ENCODE results near the gene LGALS9C.
"Not testable (repeated sequence)": the region's sequence is repeated elsewhere in the genome, so short reads cannot be mapped to it uniquely, and the experiment has no call there.

LGALS9C gene

DNA sequence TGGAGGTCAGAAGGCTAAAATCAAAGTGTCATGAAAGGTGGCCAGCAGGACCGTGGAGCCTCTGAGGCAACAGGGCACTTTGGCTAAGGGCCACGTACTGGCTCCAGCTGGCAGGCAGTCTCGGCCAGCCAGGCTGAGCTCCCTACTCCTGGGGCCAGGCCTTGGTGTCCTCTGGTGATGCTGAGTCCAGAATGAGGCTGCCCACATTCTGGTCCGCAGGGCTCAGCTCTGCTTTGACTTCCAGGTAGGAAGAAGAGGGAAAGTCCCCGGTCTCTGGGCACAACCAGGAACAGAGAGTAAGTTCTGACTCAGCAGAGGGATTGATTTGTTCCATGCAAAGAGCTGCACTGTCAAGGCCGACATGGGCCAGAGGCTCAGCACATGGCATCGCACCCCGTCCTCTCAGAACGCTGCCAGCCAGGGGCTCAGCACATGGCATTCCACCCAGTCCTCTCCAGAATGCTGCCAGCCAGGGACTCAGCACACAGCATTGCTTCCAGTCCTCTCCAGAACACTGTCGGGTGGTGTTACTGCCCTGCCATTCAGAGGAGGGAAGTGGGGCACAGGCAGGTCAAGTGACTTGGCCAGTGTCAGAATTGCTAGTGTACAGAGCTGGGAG, 2.5 kb downstream of the LGALS9C start:
- not testable (repeated sequence) for DNase-seq (ENCODE audit: low read depth)

DNA sequence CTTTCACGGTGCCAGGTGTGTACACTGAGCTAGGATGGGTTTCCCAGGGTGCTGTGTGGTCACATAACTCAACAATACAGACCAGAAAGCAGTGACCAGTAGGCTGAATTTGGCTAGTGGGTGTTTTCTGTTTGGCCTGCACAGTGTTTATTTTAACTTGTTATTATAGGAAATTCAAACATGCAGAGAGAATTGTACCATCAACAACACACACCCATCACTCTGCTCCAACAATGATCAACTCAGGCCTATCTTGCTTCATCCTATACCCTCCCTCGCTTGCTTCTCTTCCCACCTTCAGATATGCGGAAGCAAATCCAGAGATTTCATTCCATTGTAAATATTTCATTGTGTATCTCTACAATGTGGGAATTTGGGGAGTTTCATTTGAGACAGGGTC, 5.2 kb downstream of the LGALS9C start:
- not testable (repeated sequence) for DNase-seq (ENCODE audit: low read depth)

DNA sequence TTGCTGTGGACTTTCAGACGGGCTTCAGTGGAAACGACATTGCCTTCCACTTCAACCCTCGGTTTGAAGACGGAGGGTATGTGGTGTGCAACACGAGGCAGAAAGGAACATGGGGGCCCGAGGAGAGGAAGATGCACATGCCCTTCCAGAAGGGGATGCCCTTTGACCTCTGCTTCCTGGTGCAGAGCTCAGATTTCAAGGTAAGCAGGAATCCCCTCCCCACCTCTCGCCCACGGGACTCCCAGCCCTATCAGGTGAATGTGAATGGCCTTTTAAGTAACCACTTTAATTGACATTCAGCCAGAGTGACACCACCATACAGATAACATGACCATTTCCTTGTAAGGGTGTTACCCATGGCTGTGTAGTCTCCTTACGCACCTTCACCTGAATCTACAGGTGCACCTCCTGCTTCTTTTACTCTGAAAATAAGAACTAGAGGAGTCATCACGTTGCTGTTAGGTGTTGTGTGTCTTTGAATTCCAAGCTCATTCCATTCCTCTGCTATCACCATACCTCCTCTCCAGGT, 9.4 kb downstream of the LGALS9C start:
- not testable (repeated sequence) for DNase-seq (ENCODE audit: low read depth)

DNA sequence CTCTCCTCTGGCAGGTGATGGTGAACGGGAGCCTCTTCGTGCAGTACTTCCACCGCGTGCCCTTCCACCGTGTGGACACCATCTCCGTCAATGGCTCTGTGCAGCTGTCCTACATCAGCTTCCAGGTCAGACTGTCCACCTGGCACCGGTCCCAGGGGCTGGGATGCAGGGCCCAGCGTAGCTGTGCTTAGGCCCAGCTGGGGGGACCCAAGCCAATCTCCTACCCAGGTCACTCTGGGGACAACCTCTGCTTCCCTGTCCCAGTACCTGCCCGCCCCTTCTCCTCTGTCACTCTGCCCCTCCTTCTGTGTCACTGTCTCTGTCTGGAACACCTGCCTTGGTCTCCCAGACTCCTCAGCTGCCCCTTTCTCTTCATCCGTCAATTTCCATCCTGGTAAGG, 11.0 kb downstream of the LGALS9C start:
- not testable (repeated sequence) for DNase-seq (ENCODE audit: low read depth)

DNA sequence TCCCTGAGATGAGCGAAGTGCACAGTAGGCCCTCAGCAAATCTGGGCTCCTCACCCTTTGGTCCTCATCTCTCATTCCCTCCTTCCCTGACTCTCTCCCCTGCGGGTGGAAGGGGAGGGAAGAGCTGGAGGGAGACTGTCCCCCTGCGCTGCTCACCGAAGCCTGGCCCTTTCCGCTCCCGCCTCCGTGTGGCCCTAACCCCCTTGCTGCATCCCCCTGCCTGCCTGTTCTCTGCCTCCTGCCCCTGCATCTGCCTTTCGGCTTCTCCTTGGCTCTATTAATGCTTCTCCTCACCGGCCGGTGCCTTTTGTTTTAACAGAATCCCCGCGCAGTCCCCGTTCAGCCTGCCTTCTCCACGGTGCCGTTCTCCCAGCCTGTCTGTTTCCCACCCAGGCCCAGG, 12.0 kb downstream of the LGALS9C start:
- not testable (repeated sequence) for DNase-seq (ENCODE audit: low read depth)

DNA sequence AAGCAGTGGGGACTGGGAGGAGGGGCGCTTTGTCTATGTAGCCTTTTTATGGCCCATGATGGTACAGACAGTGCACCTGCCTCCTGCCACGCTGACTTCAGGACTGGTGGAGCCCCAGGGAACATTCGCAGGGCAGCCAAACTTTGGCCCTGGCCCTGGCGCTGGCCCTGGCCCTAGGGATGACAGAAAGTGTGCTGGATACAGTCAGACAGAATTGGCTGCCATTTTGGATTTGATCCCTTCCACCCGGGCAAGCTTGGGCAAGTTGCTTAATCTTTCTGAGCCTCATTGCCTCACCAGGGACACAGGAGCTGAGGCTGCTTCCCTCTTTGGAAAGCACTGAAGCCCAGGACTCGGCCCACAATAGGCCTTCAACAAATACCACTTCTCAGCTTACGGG, 13.4 kb downstream of the LGALS9C start:
- DNase-seq (ENCODE audit: low read depth): not testable (repeated sequence)

DNA sequence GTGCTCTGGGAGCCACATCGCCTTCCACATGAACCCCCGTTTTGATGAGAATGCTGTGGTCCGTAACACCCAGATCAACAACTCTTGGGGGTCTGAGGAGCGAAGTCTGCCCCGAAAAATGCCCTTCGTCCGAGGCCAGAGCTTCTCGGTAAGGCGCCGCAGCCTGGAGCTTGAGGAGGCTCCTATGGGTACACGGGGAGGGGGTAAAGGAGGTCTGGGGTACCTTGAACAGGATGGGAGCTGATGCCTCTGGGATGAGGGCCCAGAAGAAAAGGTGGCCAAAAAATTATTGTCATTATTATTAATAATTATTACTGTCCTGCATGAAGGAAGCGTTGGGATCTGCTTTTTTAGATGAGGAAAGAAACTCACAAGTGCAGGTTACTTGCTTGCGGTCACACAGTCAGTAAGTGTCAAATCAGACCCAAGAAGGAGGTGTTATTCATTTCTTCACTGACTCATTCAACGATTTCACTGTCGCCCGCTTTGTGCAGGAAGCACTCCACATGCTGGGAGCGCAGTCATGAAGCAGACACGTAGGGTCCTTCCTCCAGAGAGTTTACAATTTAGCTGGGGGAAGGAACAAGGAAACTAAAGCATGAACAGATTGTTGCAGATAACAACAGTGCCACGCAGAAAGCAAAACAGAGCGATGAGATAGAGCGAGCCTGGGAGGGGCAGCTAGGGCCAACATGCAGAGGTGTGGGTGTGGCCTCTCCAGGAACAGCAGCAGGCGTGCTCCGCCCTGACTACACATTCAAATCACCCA, 16.3 kb downstream of the LGALS9C start:
- not testable (repeated sequence) for DNase-seq (ENCODE audit: low read depth)

DNA sequence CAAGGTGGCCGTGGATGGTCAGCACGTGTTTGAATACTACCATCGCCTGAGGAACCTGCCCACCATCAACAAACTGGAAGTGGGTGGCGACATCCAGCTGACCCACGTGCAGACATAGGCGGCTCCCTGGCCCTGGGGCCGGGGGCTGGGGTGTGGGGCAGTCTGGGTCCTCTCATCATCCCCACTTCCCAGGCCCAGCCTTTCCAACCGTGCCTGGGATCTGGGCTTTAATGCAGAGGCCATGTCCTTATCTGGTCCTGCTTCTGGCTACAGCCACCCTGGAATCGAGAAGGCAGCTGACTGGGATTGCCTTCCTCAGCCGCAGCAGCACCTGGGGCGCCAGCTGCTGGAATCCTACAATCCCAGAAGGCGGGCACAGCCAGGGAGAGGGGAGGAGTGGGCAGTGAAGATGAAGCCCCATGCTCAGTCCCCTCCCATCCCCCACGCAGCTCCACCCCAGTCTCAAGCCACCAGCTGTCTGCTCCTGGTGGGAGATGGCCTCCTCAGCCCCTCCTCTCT, 17.7 kb downstream of the LGALS9C start:
- DNase-seq (ENCODE audit: low read depth): not testable (repeated sequence)

DNA sequence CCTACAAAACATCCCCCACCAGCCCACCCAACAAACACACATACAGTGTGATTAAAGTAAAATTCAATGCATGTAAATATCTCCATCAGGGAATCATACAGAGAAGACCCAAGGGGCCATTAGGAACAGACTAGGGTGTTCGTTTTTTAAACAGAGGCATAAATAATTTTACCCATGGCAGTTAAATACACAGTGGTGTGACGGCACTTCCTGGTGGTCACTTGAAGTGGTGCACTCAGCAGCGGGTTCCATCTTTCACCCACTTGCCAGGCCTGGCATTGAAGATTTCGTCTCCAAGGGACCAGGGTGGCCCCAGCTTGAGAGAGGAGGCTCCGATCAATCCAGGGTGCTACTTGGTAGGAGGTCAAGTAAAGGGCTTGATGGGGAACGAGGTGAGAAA, 20.5 kb downstream of the LGALS9C start:
- DNase-seq (ENCODE audit: low read depth): not testable (repeated sequence)

DNA sequence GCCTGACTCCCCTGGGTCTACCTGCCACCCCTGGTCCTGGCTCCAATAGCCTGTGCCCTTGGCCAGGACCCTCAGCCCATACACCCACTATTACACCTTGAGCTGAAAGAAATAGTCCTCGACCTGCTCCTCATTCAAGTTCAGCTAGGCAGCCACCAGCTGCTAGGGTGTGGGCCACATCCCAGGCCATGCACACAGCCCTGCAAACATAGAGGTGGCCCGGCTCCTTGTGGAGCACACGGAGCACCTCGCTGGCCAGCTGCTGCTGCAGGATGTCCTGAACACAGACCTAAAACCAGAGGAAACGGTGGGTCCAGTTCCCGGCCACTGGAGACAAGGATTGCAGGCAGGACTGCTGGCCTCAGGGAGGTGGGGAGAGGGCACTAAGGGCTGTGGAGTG, 22.5 kb downstream of the LGALS9C start:
- not testable (repeated sequence) for DNase-seq (ENCODE audit: low read depth)

DNA sequence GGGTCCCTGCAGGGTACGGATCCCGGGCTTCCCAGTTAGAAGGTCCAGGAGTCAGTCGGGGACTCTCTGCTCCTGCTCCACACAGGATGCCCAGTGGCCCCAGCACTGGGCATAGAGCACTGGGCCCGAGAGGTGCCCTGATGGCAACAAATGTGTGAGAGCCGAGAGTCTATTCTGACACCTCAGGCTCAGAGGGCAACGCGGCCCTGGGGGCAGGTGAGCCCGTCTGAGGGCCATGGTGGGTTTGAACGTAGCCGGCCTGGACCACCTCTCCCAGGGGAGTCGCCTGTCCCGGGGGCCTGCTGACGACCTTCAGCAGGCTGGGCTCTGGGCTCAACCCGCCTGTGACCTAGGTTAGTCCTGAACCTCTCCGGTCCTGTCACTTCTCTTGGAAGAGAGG, 23.2 kb downstream of the LGALS9C start:
- DNase-seq (ENCODE audit: low read depth): not testable (repeated sequence)

DNA sequence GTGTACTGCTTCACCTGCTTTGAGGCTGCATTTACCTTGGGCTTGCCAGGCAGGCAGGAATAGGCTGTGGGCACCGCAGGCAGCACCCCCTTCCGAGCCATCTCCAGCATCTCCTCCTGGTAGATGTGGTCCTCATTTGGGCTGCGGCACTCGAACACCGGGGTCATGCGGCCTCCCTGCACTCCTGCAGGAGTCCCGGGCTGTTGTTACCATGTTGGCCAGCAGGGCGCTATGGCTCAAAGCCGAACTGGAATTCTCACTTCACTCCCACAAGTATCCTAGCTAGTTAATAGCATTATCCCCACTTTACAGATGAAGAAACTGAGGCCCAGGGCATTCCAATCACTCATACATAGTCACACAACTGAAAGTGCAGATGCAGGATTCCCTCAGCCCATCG, 23.7 kb downstream of the LGALS9C start:
- DNase-seq (ENCODE audit: low read depth): not testable (repeated sequence)

DNA sequence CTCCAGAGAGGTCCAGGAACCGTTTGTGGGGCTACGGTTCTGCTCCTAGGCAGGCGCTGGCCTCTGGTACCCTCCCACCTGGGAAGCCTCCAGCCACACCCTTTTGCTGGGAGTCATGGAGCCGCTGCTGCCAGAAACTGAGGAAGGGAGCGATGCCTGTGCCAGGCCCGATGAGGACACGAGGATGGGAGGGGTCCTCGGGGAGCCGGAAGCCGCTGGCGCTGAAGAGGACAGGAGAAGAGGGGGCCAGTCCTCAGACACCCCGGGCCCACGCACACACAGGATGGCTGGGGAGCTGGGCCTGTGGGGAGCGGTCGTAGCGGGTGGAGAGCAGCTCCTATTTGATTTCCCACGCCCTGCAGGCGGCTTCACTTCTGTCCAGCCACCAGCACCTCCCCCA, 24.2 kb downstream of the LGALS9C start:
- DNase-seq (ENCODE audit: low read depth): not testable (repeated sequence)

DNA sequence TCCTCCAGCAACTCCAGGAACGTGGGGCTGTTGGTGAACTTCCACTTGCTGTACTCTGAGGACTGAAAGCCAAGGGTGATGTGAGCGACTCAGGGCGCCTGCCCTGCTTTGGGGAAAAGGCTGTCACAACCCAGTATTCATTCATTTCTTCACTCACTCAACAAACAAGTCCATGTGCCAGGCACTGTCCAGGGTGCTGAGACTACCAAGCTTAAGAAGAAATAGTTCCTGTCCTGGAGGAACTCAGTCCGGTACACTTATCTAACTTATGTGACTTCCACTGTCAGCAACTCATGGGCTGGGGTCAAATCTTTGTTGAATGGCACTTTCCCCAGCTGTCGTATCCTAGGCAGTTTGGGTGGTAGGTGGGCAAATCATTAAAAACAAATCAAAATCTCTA, 26.6 kb downstream of the LGALS9C start:
- not testable (repeated sequence) for DNase-seq (ENCODE audit: low read depth)

DNA sequence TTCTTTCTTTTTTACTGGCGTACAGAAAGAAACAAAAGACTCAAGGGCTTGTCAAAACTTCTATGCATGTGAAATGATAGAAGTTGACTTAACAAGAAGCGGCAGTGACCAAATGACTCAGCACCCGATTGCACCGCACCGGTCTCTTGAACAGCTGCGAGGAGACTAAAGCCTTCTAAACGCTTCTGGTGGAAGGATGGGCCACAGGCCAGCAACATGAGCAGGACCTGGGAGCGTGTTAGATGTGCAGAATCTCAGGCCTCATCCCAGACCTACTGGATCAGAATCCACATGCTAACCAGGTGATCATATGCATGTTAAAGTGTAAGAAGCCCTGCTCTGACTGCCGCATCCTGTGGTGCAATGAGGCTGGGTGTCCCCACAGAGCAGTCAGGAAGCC, 31.1 kb downstream of the LGALS9C start:
- not testable (repeated sequence) for DNase-seq (ENCODE audit: low read depth)

DNA sequence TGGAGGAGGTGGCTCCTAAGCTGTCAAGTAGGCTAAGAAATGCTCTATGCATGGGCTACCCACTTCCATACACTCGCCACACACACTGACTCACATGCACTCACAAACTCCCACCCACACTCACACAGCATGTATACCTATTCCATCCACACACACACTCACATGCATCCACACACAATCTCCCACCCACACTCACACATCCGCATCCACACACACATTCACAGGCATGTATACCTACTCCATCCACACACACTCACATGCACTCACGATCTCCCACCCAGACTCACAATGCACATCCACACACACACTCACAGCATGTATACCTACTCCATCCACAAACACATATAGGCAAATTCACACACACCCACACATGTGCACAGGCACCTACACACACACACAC, 32.1 kb downstream of the LGALS9C start:
- DNase-seq (ENCODE audit: low read depth): not testable (repeated sequence)

DNA sequence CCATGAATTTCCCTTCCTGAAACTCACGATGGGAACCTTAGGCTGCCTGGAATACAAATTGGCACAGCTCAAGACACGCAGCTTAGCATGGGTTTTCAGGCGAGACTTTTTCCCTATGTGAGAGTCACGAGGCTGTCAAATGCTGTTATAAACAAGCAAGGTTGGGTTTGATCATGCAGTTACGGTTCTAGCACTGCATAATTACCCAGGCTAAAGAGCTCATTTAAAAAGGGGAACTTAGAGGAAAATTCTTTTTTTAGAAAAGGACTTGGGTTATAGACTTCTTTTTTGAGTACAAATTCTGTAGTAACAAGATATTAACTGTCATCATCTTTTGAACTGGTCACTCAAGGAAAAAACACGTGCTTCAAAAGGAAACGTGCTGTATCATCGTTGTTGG, 44.5 kb downstream of the LGALS9C start:
- not testable (repeated sequence) for DNase-seq (ENCODE audit: low read depth)

DNA sequence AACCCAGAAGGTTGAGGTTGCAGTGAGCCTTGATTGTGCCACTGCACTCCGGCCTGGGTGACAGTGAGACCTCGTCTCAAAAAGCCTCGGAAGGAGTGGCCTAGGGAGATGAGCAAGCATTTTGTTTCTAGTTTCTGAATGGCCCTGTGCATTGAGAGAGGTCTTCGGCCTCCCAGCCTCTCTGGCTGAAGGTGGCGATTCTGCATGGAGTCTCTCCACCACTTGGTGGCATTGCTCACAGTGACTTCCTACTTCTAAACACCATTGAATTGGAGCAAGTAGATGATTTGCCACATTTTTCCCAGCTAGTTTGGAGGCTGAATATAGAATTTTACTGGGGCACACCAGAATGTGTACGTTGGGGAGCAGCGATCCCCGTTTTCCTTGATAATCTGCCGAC, 48.4 kb downstream of the LGALS9C start:
- DNase-seq (ENCODE audit: low read depth): not testable (repeated sequence)

DNA sequence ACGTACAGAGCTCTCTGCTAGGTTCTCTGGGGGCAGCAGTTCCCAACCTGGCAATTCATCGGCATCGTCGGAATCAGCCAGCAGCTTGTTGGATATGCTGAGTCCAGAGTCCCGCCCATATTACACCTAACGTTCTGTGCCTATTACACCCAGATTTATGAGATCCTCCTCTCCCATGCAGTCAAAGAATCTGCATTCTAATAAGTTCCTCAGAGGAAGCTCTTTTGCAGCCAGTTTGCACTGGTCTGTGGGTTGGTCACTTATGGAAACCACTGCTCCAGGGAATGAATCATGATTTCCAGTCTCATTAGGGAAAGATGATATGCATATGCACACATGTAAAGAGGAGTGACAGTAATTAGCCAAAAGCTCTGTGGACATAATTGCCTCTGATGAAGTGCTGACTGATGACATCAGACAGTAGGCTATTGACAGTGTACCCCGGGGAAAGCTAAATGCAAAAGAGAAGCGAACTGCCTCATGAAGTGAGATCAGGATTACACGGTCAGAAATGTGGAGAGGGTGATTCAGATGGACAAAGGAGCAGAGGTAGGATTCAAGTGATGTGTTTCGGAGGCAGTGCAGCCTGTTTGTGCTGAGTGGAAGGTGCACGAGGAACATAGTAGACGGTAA, 49.7 kb downstream of the LGALS9C start:
- DNase-seq (ENCODE audit: low read depth): not testable (repeated sequence)

DNA sequence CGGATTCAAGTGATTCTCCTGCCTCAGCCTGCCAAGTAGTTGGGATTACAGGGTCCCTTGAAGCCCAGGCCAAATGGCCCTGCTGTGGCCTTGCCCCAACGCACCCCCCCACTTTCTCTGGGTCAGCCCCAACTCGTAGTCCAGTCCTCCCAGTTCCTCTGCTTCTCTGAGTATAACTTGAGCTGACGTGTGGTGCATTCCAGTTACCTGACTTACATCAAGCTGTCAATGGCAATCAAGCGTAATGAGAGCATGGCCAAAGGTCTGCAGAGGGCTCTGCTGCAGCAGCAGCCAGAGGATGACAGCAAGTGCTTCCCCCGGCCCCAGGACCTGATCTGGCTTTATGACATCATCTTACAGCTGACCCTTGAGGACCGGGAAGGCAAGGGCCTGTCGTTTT, 50.8 kb downstream of the LGALS9C start:
- not testable (repeated sequence) for DNase-seq (ENCODE audit: low read depth)

DNA sequence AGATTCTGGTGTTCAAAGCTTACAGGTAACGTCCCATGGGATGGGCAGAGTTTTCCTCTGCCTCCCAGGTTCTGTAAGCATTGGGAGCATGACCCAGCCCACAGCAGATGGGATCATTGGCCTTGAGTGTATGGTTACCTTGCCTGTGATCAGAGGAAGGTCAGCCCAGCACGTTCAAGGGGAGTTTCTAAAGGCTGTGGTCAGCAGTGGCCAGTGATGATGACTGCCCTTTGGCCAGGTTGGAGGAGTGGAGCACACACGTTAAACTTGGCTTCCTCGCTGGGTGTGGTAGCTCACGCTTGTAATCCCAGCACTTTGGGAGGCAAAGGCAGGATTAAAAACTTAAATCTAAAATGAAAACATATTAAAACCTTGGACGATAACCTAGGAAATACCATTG, 51.8 kb downstream of the LGALS9C start:
- DNase-seq (ENCODE audit: low read depth): not testable (repeated sequence)

DNA sequence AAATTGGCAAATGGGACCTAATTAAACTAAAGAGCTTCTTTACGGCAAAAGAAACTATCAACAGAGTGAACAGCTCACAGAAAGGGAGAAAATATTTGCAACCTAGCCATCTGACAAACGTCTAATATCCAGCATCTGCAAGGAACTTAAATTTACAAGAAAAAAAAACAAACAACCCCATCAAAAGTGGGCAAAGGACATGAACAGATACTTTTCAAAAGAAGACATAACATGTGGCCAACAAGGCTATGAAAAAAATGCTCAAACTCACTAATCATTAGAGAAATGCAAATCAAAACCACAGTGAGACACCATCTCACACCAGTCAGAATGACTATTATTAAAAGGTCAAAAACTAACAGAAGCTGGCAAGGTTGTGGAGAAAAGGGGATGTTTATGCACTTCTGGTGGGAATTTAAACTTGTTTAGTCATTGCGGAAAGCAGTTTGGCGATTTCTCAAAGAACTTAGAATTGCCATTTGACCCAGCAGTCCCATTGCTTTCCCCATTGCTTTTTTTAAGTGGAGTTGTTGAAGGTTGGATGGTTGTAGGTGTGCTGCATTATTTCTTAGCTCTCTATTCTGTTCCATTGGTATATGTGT, 52.4 kb downstream of the LGALS9C start:
- DNase-seq (ENCODE audit: low read depth): not testable (repeated sequence)

Measured in stimulated activated CD8-positive, alpha-beta memory T cell treated with anti-CD3 and anti-CD28 coated beads, Interleukin-15, amount 100 ng/mL, for 24 hours (primary cell).